ENCODE data around the gene BTK.

The BTK gene

GRCh38 chrX:101385795-101386541, at the start of gene BTK:
BTK (minus strand) TSS chrX:101386191; CDS start chrX:101375284, 10,907 bp downstream.
- no peak for DNase-seq

GRCh38 chrX:101430457-101431078, 44.6 kb upstream of the BTK start:
- DNase-seq, result no peak

GRCh38 chrX:101429934-101430333, 43.9 kb upstream of the BTK start:
- DNase-seq, result no peak

- DNase-seq, result no peak
Observed at GRCh38 chrX:101427954-101428353, 42.0 kb upstream of the BTK start.

GRCh38 chrX:101419489-101419888, 33.5 kb upstream of the BTK start:
- no peak for DNase-seq

- peak; percentile 29 for DNase-seq
Observed at GRCh38 chrX:101417981-101418841, 32.2 kb upstream of the BTK start.

GRCh38 chrX:101417190-101417589, 31.2 kb upstream of the BTK start:
- DNase-seq, result no peak

- DNase-seq, result no peak
Observed at GRCh38 chrX:101416691-101417090, 30.7 kb upstream of the BTK start.

GRCh38 chrX:101415180-101416145, 29.5 kb upstream of the BTK start:
- peak; percentile 0 for DNase-seq

GRCh38 chrX:101411984-101412383, 26.0 kb upstream of the BTK start:
- DNase-seq, result no peak

GRCh38 chrX:101410461-101410860, 24.5 kb upstream of the BTK start:
- no peak for DNase-seq

GRCh38 chrX:101409043-101409442, 23.1 kb upstream of the BTK start:
- no peak for DNase-seq

- no peak for DNase-seq
Observed at GRCh38 chrX:101408532-101408841, 22.5 kb upstream of the BTK start.

- DNase-seq, result peak; percentile 95
Observed at GRCh38 chrX:101407748-101408531, 21.9 kb upstream of the BTK start, which contains the start of the genes GLA and HNRNPH2. GLA (minus strand) TSS chrX:101407925; CDS start chrX:101407903, 22 bp downstream. HNRNPH2 (plus strand) TSS chrX:101408222; CDS start chrX:101411989, 3,767 bp downstream.

GRCh38 chrX:101407167-101407747, 21.3 kb upstream of the BTK start:
- no peak for DNase-seq

GRCh38 chrX:101399825-101400224, 13.8 kb upstream of the BTK start:
- DNase-seq, result no peak

- no peak for DNase-seq
Observed at GRCh38 chrX:101398694-101399093, 12.7 kb upstream of the BTK start.

GRCh38 chrX:101397779-101398178, 11.8 kb upstream of the BTK start:
- no peak for DNase-seq

- no peak for DNase-seq
Observed at GRCh38 chrX:101395789-101396188, 9.8 kb upstream of the BTK start.

GRCh38 chrX:101394372-101394771, 8.4 kb upstream of the BTK start:
- no peak for DNase-seq

Data from NCI-H2029 (cell line).